Right lung (tissue), 5 donors: ENCODE measurements around the gene DENND5A. TPM values are rescaled to one million over a fixed set of nuclear protein-coding genes. Genes with fewer than 3 reads are reported as not detected.
"Not testable (repeated sequence)": the region's sequence is repeated elsewhere in the genome, so short reads cannot be mapped to it uniquely, and the experiment has no call there.

ENCODE experiments used
- DNase-seq, 2 donors: peaks; one replicate each; pipeline ENCODE4 v3.0.0-alpha.2; 2013
- polyA plus RNA-seq, 5 donors: library from polyadenylated mRNA; unstranded; fragments of 120-200 nt; gene quantifications; one replicate each; pipeline versions ENCODE4 v1.2.1 to v1.2.3, GENCODE V29; 2013; ENCODE audit warnings: inconsistent platforms in 1 of 5, low replicate concordance in 1 of 5; ENCODE audit not compliant: insufficient read length in 5 of 5, insufficient read depth in 1 of 5

DENND5A gene
- polyA plus RNA-seq, 5 donors = 69.0 to 93.2 (median 91.7) TPM

- no peak for DNase-seq
Observed at GRCh38 chr11:9266926-9267325, 1.8 kb upstream of the DENND5A start.

GRCh38 chr11:9266132-9266736, 1.1 kb upstream of the DENND5A start:
- DNase-seq = no peak

- peak; percentile 78 to 82 for DNase-seq
Observed at GRCh38 chr11:9264316-9265210, 587 bp downstream of the DENND5A start.

GRCh38 chr11:9263840-9264315, 1.3 kb downstream of the DENND5A start:
- DNase-seq = no peak

GRCh38 chr11:9260838-9261146, 4.4 kb downstream of the DENND5A start:
- DNase-seq = not testable (repeated sequence)

GRCh38 chr11:9259981-9260837, 4.9 kb downstream of the DENND5A start:
- no peak for DNase-seq

GRCh38 chr11:9258279-9258678, 6.9 kb downstream of the DENND5A start:
- not testable (repeated sequence) for DNase-seq

- no peak for DNase-seq
Observed at GRCh38 chr11:9254416-9254815, 10.7 kb downstream of the DENND5A start.

GRCh38 chr11:9253086-9253485, 12.1 kb downstream of the DENND5A start:
- no peak for DNase-seq

GRCh38 chr11:9251311-9251710, 13.8 kb downstream of the DENND5A start:
- no peak for DNase-seq

GRCh38 chr11:9250139-9250582, 15.0 kb downstream of the DENND5A start:
- no peak for DNase-seq

- DNase-seq = no peak
Observed at GRCh38 chr11:9249252-9249651, 15.9 kb downstream of the DENND5A start.

GRCh38 chr11:9247863-9248262, 17.3 kb downstream of the DENND5A start:
- no peak for DNase-seq

- not testable (repeated sequence) for DNase-seq
Observed at GRCh38 chr11:9236242-9236641, 28.9 kb downstream of the DENND5A start.

- DNase-seq = no peak
Observed at GRCh38 chr11:9232482-9232881, 32.7 kb downstream of the DENND5A start.

- DNase-seq = peak; percentile 59 to 66
Observed at GRCh38 chr11:9231848-9232177, 33.3 kb downstream of the DENND5A start.

GRCh38 chr11:9230296-9230695, 34.9 kb downstream of the DENND5A start:
- DNase-seq = no peak

GRCh38 chr11:9228091-9228490, 37.1 kb downstream of the DENND5A start:
- DNase-seq = no peak

- no peak for DNase-seq
Observed at GRCh38 chr11:9225748-9226298, 39.3 kb downstream of the DENND5A start.

- DNase-seq = no peak
Observed at GRCh38 chr11:9222654-9223053, 42.5 kb downstream of the DENND5A start.

GRCh38 chr11:9220853-9221252, 44.3 kb downstream of the DENND5A start:
- DNase-seq = not testable (repeated sequence)

- no peak for DNase-seq
Observed at GRCh38 chr11:9219572-9219971, 45.6 kb downstream of the DENND5A start.
